SKM-1 (cell line): ENCODE measurements around the gene ABHD17A.

Experiments
- DNase-seq: peaks from one replicate; lab custom pipeline; 2025; ENCODE audit not compliant: unreplicated experiment; lab: John Stamatoyannopoulos, UW

ABHD17A gene

DNA sequence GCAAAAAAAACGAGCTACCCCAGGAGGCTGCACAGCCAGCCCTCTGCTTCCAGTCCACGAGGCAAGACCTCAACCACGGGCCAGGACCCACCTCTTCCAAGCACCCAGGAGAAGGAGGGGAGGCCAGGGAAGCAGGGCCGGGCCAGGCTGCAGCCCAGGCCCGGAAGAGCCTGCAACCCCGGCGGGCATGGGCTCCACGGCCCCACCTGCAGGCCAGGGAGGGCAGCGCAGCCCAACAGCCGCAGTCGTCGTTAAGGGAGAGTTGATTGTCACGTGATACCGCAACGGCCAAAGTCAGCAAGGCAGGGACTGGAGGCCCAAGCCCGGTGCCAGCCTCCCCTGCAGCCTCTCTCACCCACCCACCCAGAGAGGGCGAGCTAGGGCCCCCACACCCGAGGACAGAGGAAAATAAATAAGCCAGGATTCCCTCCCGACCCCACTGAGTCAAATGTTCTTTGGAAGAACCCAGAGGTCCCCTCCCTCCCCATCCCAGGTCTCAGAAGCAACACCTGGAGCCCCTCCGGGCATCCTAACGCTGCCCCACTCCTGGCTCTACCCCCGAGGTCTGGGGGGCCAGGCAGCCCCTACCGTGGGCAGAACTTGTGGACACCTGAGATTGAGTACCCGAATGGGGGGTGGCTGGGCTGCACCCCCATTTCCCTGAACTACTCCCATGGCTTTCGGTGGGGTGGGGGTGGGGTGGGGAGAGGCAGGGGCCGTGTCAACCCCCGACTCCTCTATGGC is 31.8 kb downstream of the ABHD17A start:
- DNase-seq, result peak; percentile 81

DNA sequence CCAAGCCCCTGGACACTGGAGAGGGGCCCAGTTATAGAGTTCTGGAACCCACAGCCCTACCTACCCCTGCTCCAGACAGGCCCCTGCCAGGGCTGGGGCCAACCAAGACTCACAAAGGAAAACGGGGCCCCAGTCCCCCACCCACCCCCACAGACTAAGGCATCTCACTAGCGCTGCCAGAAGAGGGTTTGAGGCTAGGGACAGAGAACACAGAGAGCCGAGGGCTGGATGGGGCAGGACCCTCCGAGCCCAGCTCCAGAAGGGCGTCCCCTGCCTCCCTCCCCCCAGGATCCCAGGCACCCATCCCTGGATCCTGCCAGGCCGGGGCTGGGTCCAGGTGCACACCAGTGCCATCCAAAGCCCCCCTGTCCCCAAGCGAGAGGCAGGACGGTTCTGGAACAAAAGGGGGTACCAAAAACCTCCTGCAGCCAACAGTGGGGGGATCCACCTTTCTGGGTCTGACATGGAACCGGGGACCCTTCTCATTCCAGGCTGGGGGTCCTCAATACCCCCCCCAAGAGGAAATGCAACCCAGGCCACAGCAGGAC is 32.6 kb downstream of the ABHD17A start:
- DNase-seq, result no peak

- no peak for DNase-seq
Observed at GRCh38 chr19:1851654-1852580, 33.4 kb downstream of the ABHD17A start.

- DNase-seq, result no peak
Observed at GRCh38 chr19:1850809-1851653, 34.3 kb downstream of the ABHD17A start.

GRCh38 chr19:1849886-1850398 is 35.4 kb downstream of the ABHD17A start:
- DNase-seq, result no peak

GRCh38 chr19:1849132-1849474 is 36.2 kb downstream of the ABHD17A start:
- no peak for DNase-seq

DNA sequence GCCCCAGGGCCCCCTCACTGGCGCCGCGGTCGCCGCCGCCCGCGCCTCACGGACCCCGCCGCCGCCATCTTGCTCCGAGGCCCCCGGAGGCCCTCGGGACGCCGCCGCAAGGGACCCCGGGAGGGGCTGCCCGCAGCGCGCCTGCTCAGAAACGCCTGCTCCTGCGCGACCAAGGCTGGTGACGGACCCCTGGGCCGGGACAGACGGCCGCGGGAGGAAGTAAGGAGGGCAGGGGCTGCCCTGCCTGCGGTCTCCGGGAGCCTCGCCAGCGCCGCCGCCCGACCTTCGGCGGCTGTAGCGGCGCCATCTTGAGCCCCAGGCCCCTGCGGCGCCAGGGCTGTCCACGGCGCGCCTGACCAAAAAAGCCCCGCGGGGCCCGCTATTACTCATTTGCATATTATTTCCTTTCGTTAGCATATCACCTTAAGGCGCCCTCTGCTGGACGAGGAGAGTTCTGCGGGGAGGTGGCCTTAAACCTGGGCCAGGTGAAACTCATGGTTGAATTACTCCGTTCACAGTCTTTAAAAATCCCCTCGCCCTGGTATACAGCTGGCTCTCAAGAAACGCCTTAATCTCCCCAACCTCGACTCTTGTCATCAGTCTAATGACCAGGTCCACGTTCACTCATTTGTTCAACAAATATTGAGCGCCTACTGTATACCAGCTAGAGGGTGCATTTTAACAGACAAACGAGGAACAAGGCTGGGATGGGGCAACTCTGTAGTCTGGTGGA is 36.7 kb downstream of the ABHD17A start, which contains the start of gene REXO1:
Gene REXO1 (minus strand): TSS at position 85 of the 733 bp plus-strand sequence. CDS start 125 bp downstream, outside the sequence.
- DNase-seq, result peak; percentile 83

GRCh38 chr19:1847684-1848398 is 37.5 kb downstream of the ABHD17A start:
- DNase-seq, result no peak

DNA sequence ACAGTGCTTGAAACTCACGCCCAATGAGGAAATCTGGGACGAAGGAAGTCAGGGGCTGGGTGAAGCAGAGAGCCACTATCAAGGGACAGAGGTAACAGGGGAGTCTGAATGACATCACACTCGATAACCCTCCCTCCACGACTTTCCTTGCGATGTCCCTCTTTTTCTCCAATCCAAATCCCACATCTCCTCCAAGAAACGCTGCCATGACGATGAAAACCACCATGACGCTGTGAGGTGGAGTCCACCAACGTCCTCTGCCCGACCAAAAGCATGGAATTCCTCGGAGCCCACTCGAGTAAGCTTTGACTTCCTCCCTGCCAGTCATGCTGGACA is 38.0 kb downstream of the ABHD17A start:
- no peak for DNase-seq

GRCh38 chr19:1846517-1847204 is 38.6 kb downstream of the ABHD17A start:
- DNase-seq, result no peak

DNA sequence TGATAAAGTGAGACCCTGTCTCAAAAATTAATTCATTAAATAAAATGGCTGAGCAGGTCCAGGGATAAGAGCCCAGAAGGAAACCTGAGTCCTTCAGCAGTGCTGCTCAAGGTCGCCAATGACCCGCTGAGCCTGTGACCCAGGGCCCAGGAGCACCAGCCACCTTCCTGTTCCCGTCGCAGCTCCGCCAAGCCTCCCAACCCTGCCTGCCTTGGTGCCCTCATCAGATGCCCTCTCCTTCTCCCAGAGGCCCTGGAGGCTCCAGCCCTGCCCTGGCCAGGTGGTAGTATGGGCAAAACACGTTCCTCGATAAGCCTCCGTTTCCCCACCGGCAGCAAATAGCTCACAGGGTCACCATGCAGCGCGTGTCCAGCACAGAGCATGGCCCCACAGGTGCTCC is 39.7 kb downstream of the ABHD17A start:
- no peak for DNase-seq

GRCh38 chr19:1845125-1845515 is 40.2 kb downstream of the ABHD17A start:
- DNase-seq, result no peak

GRCh38 chr19:1844513-1845124 is 40.7 kb downstream of the ABHD17A start:
- no peak for DNase-seq

DNA sequence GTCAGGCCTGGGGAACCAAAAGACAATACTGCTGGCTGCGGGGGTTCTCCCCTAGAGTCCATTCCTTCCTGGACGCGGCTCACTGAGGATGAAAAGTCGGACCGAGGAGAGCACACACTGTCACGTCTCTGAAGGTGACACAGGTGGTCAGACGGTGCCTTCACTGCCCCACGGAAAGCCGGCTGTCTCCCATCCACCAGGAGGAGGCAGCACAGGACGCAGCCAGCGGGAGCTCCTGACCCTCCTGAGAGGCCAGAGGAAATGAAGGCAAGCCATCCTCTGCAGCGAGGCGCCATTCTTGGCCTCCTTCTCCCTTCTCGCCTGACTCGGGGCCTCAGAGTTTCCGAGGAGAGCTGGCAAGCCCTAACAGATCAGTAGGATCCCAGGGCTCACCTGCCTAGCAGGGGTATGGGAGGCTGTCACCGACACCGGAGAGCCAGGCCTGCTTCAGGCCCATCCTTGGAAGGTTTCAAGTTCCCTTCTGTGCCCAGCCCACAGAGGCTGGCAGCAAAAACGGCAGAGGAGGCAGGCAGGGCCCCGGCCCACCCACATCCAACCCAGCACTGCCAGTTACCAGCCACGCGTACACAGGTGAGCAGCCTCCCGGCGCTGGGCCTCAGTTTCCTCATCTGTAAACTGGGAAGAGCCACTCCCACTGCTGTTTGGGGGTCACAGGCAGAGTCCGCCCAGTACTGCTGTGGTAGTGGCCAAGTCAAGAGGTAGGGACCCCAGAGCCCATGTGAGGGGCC is 41.5 kb downstream of the ABHD17A start:
- DNase-seq, result no peak

GRCh38 chr19:1843116-1843515 is 42.2 kb downstream of the ABHD17A start:
- no peak for DNase-seq

DNA sequence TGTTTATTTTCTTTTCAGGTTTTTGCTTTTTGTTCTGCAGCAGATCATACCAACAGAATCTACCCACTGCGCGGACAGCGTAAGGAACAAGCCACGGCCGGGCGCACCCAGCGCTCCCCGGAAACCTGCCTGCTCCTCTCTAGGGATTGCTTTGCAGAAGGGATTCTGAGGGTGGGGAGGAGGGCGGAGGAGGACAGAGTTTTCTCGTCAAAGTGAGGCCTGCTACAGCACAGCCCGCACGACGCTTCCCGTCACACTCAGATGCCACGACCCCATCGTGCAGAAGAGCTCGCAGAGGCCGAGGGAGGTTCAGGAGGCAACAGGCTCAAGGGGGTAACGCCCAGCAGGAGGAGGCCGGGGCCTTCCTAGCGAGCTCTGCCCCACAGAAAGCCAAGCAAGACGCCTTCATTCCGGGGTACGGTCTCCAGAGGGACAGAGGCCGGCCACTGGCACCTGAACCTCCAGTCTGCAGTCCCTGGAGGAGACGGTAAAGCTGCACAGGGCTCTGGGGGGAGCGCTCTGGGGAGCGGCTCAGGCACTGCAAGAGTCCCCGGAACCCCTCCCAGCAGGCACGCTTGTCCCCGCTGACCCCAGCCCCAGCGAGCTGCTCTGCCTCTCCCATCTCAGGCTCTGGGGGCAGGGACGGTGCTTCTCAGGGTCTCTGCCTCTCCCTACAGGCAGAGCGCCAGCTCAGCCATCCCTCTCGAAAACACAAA is 43.9 kb downstream of the ABHD17A start:
- DNase-seq, result no peak

- DNase-seq, result no peak
Observed at GRCh38 chr19:1840541-1841115, 44.7 kb downstream of the ABHD17A start.
